Measurements from ENCODE around the gene RACGAP1.

Gene RACGAP1

DNA sequence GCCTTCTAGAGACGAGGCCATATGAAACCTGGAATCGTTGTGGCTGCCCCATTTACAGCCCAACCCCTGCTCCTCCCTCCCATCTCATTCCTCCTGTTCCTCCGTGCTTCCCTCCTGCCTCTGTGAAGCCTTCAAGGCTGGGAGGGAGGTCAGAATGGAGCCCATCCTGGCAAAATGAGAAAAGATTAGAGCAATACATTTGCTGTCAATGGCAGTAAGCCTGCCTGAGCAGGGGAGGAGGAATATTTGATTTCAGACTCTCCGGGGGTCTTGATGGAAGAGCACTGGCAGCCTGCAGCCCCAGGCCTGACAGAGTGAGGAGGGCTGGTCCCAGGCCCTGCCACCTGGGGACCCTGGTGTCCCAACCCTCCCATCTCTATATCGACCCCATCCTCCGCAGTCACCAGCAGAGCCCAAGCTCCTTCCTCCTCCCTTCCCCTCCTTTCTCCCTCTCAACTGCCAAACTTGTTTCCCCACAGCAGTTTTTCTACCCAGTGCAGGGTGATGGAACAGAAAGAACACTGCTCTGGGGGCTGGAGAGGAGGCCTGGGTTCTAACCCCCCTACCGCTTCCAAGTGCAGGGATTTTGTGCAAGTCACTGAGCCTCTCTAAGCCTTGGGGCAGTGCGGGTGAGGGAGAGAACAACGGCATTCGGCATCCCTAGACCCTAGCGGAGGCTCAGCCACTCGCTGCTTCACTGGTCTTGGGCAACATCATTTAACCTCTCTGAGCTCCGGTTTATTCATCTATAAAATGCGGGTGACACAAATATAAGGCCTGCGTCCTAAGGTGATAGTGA is 16.0 kb upstream of the RACGAP1 start:
- no peak for ATAC-seq (ENCODE audit: low read depth)
- no peak for DNase-seq (ENCODE audit: low spot score)
- TF ChIP-seq, protein P1, sequence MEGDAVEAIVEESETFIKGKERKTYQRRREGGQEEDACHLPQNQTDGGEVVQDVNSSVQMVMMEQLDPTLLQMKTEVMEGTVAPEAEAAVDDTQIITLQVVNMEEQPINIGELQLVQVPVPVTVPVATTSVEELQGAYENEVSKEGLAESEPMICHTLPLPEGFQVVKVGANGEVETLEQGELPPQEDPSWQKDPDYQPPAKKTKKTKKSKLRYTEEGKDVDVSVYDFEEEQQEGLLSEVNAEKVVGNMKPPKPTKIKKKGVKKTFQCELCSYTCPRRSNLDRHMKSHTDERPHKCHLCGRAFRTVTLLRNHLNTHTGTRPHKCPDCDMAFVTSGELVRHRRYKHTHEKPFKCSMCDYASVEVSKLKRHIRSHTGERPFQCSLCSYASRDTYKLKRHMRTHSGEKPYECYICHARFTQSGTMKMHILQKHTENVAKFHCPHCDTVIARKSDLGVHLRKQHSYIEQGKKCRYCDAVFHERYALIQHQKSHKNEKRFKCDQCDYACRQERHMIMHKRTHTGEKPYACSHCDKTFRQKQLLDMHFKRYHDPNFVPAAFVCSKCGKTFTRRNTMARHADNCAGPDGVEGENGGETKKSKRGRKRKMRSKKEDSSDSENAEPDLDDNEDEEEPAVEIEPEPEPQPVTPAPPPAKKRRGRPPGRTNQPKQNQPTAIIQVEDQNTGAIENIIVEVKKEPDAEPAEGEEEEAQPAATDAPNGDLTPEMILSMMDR (IDR thresholded peaks at IDR 0.05; ENCODE audit: poor library complexity, severe bottlenecking): no peak

DNA sequence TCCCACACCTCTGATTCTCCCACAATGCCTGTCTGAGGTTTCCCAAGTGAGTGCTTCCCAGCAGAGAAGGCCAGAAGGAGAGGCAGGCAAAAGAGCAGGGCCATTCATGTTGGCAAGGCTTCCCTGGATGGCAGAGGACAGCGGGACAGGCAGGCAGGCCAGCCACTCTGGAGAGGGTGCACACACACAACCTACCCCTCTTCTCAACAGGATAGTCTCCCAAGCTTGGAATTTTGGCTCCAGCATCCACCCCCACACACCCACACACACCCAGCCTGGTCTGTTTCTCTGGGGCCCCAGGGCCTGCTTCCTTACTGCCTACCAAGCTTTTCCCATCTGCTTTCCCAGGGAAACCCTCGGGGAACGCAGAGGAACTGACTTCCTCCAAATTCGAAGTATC is 15.4 kb upstream of the RACGAP1 start:
- TF ChIP-seq, protein P1 (IDR thresholded peaks at IDR 0.05; ENCODE audit: poor library complexity, severe bottlenecking): no peak

More for the DNA sequence above, 16.0 kb upstream of the RACGAP1 start:
- H3K36me3 ChIP-seq (ENCODE audit: low read depth): no peaks in the 10 kb centered on the region
- no peaks in the 10 kb centered on the region for H3K9me3 ChIP-seq (ENCODE audit: severe bottlenecking)
- peaks cover 7% of the 10 kb centered on the region for H3K4me1 ChIP-seq (ENCODE audit: insufficient read depth, poor library complexity, severe bottlenecking)
- H3K27ac ChIP-seq (ENCODE audit: poor library complexity, severe bottlenecking): no peak overlapping the region
- H3K4me3 ChIP-seq (ENCODE audit: severe bottlenecking): no peak overlapping the region
- no peaks in the 10 kb centered on the region for H3K27me3 ChIP-seq (ENCODE audit: insufficient read depth, poor library complexity, severe bottlenecking)

DNA sequence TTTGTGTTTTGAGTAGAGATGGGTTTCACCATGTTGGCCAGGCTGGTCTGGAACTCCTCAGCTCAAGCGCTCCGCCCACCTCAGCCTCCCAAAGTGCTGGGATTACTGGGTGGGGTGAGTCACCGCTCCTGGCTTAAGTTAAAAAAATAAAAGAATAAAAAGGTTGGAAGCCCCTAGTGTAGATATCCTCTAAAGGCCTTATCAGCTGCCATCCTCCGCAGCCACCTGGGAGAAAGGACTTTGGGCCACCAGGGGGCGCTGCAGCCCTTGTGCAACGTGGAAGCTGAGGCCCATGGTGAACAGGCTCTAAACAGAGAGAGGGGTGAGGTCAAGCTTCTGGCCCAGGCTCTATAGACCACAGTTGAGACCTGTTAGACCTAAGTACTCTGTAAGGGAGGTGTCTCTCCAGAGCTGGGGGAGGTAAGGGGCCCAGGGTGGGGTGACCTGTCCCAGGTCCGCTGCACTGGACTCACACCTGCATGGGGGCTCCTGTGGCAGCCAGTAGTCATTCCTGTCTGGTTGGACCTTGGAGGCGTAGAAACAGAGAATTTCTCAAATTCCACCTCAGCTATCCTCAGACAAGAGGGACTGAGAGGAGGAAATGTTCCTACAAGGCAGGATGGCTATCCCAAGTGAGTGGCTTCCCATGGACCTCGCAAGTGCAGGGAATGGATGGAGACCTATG is 14.0 kb upstream of the RACGAP1 start:
- no peak for DNase-seq (ENCODE audit: low spot score)
- peak; percentile 77 for ATAC-seq (ENCODE audit: low read depth)
- no peak overlapping the region for H3K4me3 ChIP-seq (ENCODE audit: severe bottlenecking)

More for the DNA sequence above, 15.4 kb upstream of the RACGAP1 start:
- H3K9me3 ChIP-seq (ENCODE audit: severe bottlenecking): no peaks in the 10 kb centered on the region
- DNase-seq (ENCODE audit: low spot score): no peak
- peaks cover 7% of the 10 kb centered on the region for H3K4me1 ChIP-seq (ENCODE audit: insufficient read depth, poor library complexity, severe bottlenecking)
- H3K36me3 ChIP-seq (ENCODE audit: low read depth): no peaks in the 10 kb centered on the region
- ATAC-seq (ENCODE audit: low read depth): no peak
- no peak overlapping the region for H3K4me3 ChIP-seq (ENCODE audit: severe bottlenecking)
- H3K27ac ChIP-seq (ENCODE audit: poor library complexity, severe bottlenecking): no peak overlapping the region
- no peaks in the 10 kb centered on the region for H3K27me3 ChIP-seq (ENCODE audit: insufficient read depth, poor library complexity, severe bottlenecking)

DNA sequence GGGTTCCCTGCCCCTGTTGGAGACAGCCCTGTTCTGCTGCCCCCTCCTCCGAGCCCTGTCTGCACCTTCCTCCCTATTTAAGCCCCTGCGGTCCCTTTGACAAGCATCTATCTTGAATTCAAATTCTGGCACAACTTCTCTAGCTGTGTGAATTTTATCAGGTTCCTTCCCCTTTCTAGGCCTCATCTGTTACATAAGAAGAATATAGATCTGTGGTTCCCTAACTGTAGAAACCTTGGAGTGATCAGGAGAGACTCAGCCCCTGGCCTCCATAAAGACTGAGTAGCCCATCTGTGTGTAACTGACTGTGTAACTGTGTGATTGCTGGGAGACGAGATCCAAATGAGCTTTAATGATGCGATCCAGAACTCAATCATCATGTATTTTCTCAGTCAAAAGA is 13.0 kb upstream of the RACGAP1 start:
- DNase-seq (ENCODE audit: low spot score): no peak
- ATAC-seq (ENCODE audit: low read depth): no peak
- H3K27me3 ChIP-seq (ENCODE audit: insufficient read depth, poor library complexity, severe bottlenecking): no peaks in the 10 kb centered on the region
- no peaks in the 10 kb centered on the region for H3K9me3 ChIP-seq (ENCODE audit: severe bottlenecking)
- peaks cover 12% of the 10 kb centered on the region for H3K4me1 ChIP-seq (ENCODE audit: insufficient read depth, poor library complexity, severe bottlenecking)
- H3K4me3 ChIP-seq (ENCODE audit: severe bottlenecking): no peak overlapping the region
- H3K36me3 ChIP-seq (ENCODE audit: low read depth): no peaks in the 10 kb centered on the region
- TF ChIP-seq, protein P1 (IDR thresholded peaks at IDR 0.05; ENCODE audit: poor library complexity, severe bottlenecking): no peak
- H3K27ac ChIP-seq (ENCODE audit: poor library complexity, severe bottlenecking): no peak overlapping the region

More for the DNA sequence above, 14.0 kb upstream of the RACGAP1 start:
- H3K27me3 ChIP-seq (ENCODE audit: insufficient read depth, poor library complexity, severe bottlenecking): no peaks in the 10 kb centered on the region
- TF ChIP-seq, protein P1 (IDR thresholded peaks at IDR 0.05; ENCODE audit: poor library complexity, severe bottlenecking): peak; percentile 84
- no peak overlapping the region for H3K27ac ChIP-seq (ENCODE audit: poor library complexity, severe bottlenecking)
- no peaks in the 10 kb centered on the region for H3K9me3 ChIP-seq (ENCODE audit: severe bottlenecking)
- H3K4me1 ChIP-seq (ENCODE audit: insufficient read depth, poor library complexity, severe bottlenecking): peaks cover 10% of the 10 kb centered on the region
- H3K36me3 ChIP-seq (ENCODE audit: low read depth): no peaks in the 10 kb centered on the region
